ENCODE data around the gene GZF1.

- TF ChIP-seq EZH2 (IDR thresholded peaks at IDR 0.05; ENCODE audit: insufficient read depth, poor library complexity, severe bottlenecking) (no peak), EZH2phosphoT487 (IDR thresholded peaks at IDR 0.05; ENCODE audit: insufficient read depth, low read depth) (no peak)
These were observed 642 bp downstream of the GZF1 start for GRCh38 chr20:23362392-23363256.

Measured in GM23248 (cell line).